ENCODE results near the gene TMTC4. TPM values are rescaled to one million over a fixed set of nuclear protein-coding genes. Genes with fewer than 3 reads are reported as not detected.

TMTC4 gene
- total RNA-seq, 1 donor from 2014 or later, result 10.9 TPM

DNA sequence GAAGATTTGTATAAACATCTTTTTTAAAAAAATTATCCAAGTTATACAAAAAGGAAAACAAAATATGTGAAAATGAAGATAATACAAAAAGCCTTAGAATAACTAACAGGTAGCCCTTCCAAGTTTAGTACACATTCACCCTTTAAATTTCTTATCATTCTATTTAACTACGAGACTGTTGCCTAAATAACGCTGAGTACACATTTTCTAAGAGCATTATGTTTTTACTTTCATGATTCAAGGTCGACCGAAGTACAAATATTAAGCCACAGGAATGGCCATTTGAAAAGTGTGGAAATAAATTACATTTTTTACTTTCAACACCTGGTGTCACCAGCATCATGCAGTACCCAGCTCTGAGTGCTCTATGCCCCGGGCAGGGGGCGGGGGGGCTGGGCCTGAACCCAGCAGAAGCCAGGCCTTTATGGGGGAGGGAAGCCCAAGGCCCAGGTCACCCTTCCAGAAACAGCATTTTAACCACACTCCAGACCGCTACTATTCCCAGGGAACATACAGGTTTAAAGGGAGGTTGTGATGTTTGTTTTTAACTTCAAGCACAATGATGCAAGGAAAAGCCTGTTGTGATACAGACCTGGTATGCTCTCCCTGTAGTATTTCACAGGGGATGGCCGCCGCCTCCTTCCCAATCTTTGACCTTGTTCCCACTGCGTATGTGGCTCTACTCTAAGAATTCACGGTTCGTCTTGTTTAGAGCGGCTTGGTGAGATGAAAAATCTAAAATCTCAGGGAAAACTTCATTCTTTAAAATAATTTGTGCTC, 110.0 kb downstream of the TMTC4 start:
- Histone ChIP-seq H3K9me3 (no peaks in the 10 kb centered on the region), H3K27me3 (ENCODE audit: low read depth) (no peaks in the 10 kb centered on the region), H3K36me3 (no peaks in the 10 kb centered on the region), H3K27ac (no peak overlapping the region), H3K4me1 (no peaks in the 10 kb centered on the region), H3K4me3 (no peak overlapping the region)
- DNase-seq, result no peak
- no peak for ATAC-seq
- TF ChIP-seq, protein P1, sequence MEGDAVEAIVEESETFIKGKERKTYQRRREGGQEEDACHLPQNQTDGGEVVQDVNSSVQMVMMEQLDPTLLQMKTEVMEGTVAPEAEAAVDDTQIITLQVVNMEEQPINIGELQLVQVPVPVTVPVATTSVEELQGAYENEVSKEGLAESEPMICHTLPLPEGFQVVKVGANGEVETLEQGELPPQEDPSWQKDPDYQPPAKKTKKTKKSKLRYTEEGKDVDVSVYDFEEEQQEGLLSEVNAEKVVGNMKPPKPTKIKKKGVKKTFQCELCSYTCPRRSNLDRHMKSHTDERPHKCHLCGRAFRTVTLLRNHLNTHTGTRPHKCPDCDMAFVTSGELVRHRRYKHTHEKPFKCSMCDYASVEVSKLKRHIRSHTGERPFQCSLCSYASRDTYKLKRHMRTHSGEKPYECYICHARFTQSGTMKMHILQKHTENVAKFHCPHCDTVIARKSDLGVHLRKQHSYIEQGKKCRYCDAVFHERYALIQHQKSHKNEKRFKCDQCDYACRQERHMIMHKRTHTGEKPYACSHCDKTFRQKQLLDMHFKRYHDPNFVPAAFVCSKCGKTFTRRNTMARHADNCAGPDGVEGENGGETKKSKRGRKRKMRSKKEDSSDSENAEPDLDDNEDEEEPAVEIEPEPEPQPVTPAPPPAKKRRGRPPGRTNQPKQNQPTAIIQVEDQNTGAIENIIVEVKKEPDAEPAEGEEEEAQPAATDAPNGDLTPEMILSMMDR (IDR thresholded peaks at IDR 0.05), result no peak
- intact Hi-C loops (cut with DNase I), result no loop called here

- TF ChIP-seq, protein P1 (IDR thresholded peaks at IDR 0.05), result no peak
- H3K4me3 ChIP-seq, result no peak overlapping the region
- no peaks in the 10 kb centered on the region for H3K36me3 ChIP-seq
- ATAC-seq (no peak), DNase-seq (no peak)
- H3K27ac ChIP-seq, result no peak overlapping the region
- no peaks in the 10 kb centered on the region for H3K9me3 ChIP-seq
- no peaks in the 10 kb centered on the region for H3K4me1 ChIP-seq
- intact Hi-C loops (cut with DNase I), result no loop called here
- no peaks in the 10 kb centered on the region for H3K27me3 ChIP-seq (ENCODE audit: low read depth)
Observed at GRCh38 chr13:100563779-100564178, 110.8 kb downstream of the TMTC4 start.

DNA sequence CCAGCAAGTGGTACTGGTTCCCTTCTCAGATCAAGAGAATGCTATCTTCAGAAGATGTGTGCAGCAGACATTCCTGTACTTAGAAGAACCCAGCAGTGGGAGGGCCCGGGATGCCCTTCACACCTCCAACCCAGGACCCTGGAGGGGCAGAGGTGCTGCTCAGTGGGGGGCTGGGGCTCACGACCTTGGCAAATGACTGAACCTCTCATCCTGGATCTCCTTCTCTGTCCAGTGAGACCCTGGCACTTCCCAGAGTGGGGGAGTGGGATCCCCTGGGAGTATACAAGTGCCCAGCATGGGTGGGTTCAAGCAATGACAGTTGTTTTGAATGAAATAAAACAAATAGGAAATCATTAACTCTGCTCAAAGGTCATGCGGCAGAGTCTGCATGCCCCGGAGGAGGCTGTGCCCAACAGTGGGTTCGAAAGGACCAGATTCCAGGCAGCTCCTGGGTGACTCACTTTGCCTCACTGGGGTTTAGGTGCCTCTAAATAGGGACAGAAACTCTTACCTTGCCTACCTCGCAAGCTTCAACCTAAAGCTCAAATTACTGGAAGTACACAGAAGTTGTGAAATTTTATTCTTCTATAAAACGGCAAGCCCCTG, 112.9 kb downstream of the TMTC4 start:
- TF ChIP-seq, protein P1 (IDR thresholded peaks at IDR 0.05), result no peak
- Histone ChIP-seq H3K27me3 (ENCODE audit: low read depth) (no peaks in the 10 kb centered on the region), H3K9me3 (no peaks in the 10 kb centered on the region), H3K4me1 (no peaks in the 10 kb centered on the region), H3K4me3 (no peak overlapping the region), H3K36me3 (no peaks in the 10 kb centered on the region), H3K27ac (no peak overlapping the region)
- intact Hi-C loops (cut with DNase I), result no loop called here
- no peak for DNase-seq
- no peak for ATAC-seq

DNA sequence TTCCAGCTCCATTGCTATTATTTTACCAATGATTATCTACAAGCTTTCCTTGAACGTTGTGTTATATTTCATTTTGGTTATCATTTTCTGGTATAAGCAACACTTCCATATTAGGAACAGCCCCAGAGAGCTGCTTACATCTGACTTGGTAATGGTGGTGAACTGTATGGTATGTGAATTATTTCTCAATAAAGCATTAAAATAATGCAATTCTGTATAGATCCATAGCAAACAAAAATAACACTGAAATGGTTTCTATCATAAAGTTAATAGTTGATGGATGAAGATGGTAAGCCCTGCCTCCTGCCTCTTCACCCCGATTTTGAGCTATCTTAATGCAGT, 113.5 kb downstream of the TMTC4 start:
- Histone ChIP-seq H3K27ac (no peak overlapping the region), H3K9me3 (no peaks in the 10 kb centered on the region), H3K27me3 (ENCODE audit: low read depth) (no peaks in the 10 kb centered on the region), H3K4me1 (no peaks in the 10 kb centered on the region), H3K36me3 (no peaks in the 10 kb centered on the region), H3K4me3 (no peak overlapping the region)
- no peak for DNase-seq
- TF ChIP-seq, protein P1 (IDR thresholded peaks at IDR 0.05), result no peak
- no peak for ATAC-seq
- intact Hi-C loops (cut with DNase I), result no loop called here

GRCh38 chr13:100560498-100561157, 114.0 kb downstream of the TMTC4 start:
- no peak overlapping the region for H3K4me3 ChIP-seq
- no peak for ATAC-seq
- H3K27ac ChIP-seq, result no peak overlapping the region
- no peaks in the 10 kb centered on the region for H3K9me3 ChIP-seq
- H3K4me1 ChIP-seq, result no peaks in the 10 kb centered on the region
- intact Hi-C loops (cut with DNase I), result no loop called here
- no peaks in the 10 kb centered on the region for H3K27me3 ChIP-seq (ENCODE audit: low read depth)
- no peak for DNase-seq
- H3K36me3 ChIP-seq, result no peaks in the 10 kb centered on the region
- TF ChIP-seq, protein P1 (IDR thresholded peaks at IDR 0.05), result no peak
